ENCODE data around the gene SART1.

The SART1 gene

GRCh38 chr11:65961267-65962140 is at the start of gene SART1:
SART1 (plus strand) TSS chr11:65961734; CDS start chr11:65961781, 47 bp downstream.
- peak; percentile 97 for DNase-seq

GRCh38 chr11:65912845-65913244 is 48.7 kb upstream of the SART1 start:
- DNase-seq: no peak

- no peak for DNase-seq
Observed at GRCh38 chr11:65915101-65915820, 46.3 kb upstream of the SART1 start.

GRCh38 chr11:65915821-65916251 is 45.7 kb upstream of the SART1 start:
- DNase-seq: no peak

- DNase-seq: no peak
Observed at GRCh38 chr11:65916391-65916790, 45.1 kb upstream of the SART1 start.

GRCh38 chr11:65917077-65917433 is 44.5 kb upstream of the SART1 start:
- no peak for DNase-seq

GRCh38 chr11:65917434-65918210 is 43.9 kb upstream of the SART1 start:
- DNase-seq: no peak

- DNase-seq: no peak
Observed at GRCh38 chr11:65918211-65919140, 43.1 kb upstream of the SART1 start, which contains the start of gene C11orf68. C11orf68 (minus strand) TSS chr11:65919062; CDS start chr11:65919031, 31 bp downstream.

GRCh38 chr11:65919141-65919572 is 42.4 kb upstream of the SART1 start, which contains the start of gene DRAP1:
DRAP1 (plus strand) TSS chr11:65919426; CDS start chr11:65919502, 76 bp downstream.
- DNase-seq: peak; percentile 96

GRCh38 chr11:65919573-65920371 is 41.8 kb upstream of the SART1 start:
- DNase-seq: no peak

- no peak for DNase-seq
Observed at GRCh38 chr11:65920372-65920802, 41.1 kb upstream of the SART1 start.

- DNase-seq: no peak
Observed at GRCh38 chr11:65921033-65921555, 40.4 kb upstream of the SART1 start.

GRCh38 chr11:65921876-65922275 is 39.7 kb upstream of the SART1 start:
- DNase-seq: no peak

GRCh38 chr11:65922565-65922964 is 39.0 kb upstream of the SART1 start:
- DNase-seq: no peak

- no peak for DNase-seq
Observed at GRCh38 chr11:65925397-65925796, 36.1 kb upstream of the SART1 start.

- DNase-seq: no peak
Observed at GRCh38 chr11:65927904-65928397, 33.6 kb upstream of the SART1 start.

- no peak for DNase-seq
Observed at GRCh38 chr11:65928667-65929066, 32.9 kb upstream of the SART1 start.

GRCh38 chr11:65931773-65932557 is 29.6 kb upstream of the SART1 start:
- no peak for DNase-seq

GRCh38 chr11:65932558-65932919 is 29.0 kb upstream of the SART1 start:
- no peak for DNase-seq

GRCh38 chr11:65934014-65934413 is 27.5 kb upstream of the SART1 start:
- DNase-seq: no peak
